Measurements from ENCODE around the gene DENND1C.

GRCh38 chr19:6466526-6467248, 14.9 kb downstream of the DENND1C start:
- TF ChIP-seq CTCF (IDR thresholded peaks at IDR 0.05): no peak
- TF ChIP-seq POLR2A (IDR thresholded peaks at IDR 0.05): no peak

Data from right lobe of liver (tissue), 4 donors.